GM21367 (cell line): ENCODE results near the gene KLK2.
A peak's percentile ranks its signal among the peaks of the same experiment; 100 is the strongest.

ENCODE experiments used
- ATAC-seq: cut with Tn5 transposase; IDR thresholded peaks from one replicate; pipeline ENCODE4 v1.9.1; 2021; ENCODE audit not compliant: unreplicated experiment

Gene KLK2

GRCh38 chr19:50873056-50873455, at the start of gene KLK2:
Gene KLK2 (plus strand): TSS chr19:50873439. CDS start chr19:50873474, 35 bp downstream.
- no peak for ATAC-seq

- ATAC-seq: no peak
Measured at GRCh38 chr19:50826492-50827240, 46.6 kb upstream of the KLK2 start.

DNA sequence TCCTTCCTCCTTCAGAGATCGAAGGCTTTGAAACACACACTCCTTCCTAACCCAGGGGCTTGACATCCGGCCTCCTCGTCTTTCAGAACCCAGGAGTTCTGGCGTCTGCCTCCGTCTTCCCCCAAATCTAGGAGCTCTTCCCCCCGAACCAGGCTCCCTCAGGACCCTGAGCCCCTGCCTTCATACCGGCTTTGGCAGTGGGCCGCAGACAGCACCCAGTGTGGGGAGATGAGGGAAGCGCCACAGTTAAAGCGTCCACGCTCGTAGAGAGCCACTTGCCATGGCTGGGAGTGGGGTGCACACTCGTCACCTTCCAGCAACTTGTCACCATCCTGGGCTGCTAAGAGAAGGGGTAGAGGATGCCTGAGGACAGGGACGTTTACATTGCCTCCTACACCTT, 45.8 kb upstream of the KLK2 start:
- ATAC-seq: no peak

- no peak for ATAC-seq
Measured at GRCh38 chr19:50829801-50830200, 43.4 kb upstream of the KLK2 start.

- ATAC-seq: no peak
Measured at GRCh38 chr19:50830266-50831025, 42.8 kb upstream of the KLK2 start.

DNA sequence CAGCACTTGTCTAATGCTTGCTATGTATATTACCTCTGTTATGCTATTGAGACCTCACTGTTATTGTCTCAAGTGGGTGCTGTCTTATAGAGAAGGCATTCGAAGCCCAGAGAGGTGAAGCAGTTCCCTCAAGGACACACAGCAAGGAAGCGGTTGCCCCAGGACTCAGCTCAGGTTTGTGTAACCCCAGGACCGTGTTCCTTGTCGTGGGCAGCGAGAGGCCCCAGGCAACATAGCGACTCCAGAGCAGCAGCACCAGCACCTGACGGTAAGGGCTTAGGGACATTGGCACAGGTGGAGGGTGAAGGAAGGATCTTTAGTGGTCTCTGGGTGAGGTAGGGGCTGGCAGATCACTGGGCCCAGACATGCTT, 42.2 kb upstream of the KLK2 start:
- no peak for ATAC-seq

DNA sequence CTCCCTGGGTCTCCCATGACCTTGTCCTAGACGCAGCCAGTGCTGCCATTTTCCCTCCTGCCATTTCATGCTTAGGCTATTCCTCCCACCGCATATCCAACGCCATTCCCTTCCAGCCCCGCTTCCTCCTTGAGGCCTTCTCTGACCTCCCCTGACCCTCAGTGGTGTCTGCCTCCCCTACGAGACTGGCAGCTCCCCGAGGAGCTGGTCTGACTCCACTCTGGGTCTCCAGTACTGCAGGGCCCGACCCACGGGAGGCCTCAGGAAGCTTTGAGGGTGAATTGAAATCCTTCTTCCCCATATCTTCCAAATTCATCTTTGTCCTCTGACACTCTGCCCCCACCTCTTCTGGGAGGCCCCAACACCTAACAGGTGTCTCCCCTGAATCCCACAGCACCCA, 40.6 kb upstream of the KLK2 start:
- ATAC-seq: no peak

DNA sequence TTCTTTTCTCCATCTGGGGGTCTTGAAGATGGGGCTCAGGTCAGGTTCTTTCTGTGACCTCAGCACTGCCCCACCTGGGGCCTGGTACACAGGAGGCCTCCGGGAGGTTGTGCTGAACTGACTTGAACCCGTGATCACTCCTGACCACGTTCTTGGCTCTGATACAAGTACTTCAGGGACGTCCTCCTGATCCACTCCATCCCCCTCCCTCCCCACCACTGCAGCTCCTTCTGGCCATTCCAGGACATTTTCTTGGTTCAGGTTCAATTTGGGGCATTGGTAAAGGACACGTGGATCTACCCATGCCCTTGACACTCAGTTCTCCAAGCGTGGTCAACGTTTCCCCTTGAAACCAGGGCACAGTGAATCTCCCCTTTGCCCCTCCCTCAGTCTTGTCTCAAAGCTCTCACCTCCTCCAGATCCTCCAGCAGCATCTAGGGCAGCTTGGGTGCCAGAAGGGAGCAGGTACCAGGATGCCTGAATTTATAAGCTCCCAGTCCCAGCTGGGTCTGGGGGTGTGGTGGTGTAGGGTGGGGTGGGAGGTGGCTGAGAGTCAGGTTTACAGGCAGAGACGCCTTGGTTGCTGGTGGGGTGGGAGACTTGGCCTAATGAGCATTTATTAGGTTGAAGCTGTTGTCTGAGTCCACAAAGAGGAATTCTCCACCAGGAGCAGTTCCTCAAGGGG, 40.0 kb upstream of the KLK2 start, which contains the start of gene KLK15:
Gene KLK15 (minus strand): TSS at position 458 of the 685 bp plus-strand sequence. CDS start 2,082 bp downstream, outside the sequence.
- ATAC-seq: no peak

- no peak for ATAC-seq
Measured at GRCh38 chr19:50833802-50834167, 39.5 kb upstream of the KLK2 start.

GRCh38 chr19:50835103-50835784, 38.0 kb upstream of the KLK2 start:
- ATAC-seq: no peak

DNA sequence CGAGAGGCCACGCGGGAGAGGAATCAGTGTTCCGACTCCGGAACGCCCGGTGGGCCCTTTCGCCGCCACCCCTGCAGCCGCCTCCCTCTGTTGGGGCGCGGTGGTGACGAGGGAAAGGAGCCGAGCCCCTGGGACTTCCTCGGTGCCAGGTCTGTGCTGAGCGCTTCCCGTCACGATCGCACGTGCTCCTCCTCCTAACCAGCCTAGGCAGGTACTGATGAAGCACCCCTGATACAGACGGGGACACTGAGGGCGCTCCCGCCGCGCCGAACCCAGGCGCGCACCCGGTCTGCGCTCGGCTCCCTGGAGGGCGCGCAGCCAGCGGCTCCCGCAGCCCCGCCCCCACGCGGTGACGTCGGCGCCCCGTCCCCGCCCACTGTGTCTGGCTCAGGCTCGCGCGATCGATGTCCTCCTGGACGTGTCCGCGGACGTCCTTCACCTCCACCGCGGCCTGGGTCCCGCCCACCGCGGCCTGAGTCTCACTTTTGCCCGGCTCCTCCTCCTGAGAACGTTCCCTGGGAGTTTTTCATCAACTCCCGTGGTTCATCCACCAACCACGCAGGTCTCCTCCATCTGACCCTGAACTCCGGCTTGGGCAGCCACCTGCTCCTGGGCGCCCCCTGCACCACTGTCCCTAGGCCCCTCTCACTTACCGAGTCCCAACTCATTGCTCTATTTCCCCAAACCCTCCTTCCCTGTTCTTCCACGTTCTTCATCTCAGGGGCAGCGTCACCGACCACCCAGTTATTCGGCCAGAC, 37.3 kb upstream of the KLK2 start:
- peak; percentile 87 for ATAC-seq

DNA sequence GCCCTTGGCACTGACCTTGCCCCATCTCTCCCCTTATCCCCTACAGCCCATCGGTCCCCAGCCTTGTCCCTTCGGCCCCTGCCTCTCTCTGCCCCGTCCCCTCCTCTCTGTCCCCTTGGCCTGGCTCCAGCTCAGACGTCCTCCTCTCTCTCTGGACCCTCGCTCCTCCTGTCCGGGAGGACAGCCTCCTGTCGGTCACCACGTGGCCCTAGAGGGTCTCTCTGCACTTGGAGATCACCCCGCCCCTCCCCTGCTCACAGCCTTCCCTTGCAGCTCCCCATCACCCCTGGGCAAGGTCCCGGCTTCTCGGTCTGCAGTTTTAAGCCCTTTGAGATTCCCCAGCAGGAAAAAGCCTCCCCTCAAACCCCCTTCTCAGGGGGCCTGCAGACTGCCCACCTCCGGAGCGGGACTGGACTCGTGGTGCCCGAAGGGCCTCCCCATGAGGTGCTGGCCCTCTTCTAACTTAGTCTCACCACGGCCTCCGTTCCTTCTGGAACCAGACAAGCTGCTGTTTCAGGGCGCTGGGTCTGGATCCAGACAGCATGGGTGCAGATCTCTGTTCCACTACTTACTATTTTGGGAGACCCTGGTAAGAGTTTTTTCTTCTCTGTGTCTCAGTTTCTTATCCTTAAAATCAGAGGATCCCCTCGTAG, 36.6 kb upstream of the KLK2 start:
- ATAC-seq: no peak

- ATAC-seq: no peak
Measured at GRCh38 chr19:50837300-50837699, 35.9 kb upstream of the KLK2 start.

DNA sequence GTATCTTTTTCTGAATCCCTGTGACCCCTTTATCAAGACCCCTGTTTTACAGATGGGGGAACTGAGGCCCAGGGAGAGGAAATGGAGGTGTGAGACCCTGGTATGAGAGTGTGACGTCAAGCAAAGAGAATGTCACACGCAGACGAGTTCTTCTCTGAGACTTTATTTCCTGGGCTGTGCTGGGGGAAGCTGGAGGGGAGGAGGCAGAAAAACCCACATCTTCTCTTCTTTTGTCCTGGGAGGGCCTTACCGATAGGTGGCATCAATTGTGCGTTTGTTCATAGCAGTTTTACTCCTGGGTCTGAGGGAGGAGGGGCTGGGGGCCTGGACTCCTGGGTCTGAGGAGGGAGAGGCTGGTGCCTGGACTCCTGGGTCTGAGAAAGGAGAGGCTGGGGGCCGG, 35.0 kb upstream of the KLK2 start:
- no peak for ATAC-seq

GRCh38 chr19:50839712-50840655, 33.3 kb upstream of the KLK2 start:
- ATAC-seq: no peak

DNA sequence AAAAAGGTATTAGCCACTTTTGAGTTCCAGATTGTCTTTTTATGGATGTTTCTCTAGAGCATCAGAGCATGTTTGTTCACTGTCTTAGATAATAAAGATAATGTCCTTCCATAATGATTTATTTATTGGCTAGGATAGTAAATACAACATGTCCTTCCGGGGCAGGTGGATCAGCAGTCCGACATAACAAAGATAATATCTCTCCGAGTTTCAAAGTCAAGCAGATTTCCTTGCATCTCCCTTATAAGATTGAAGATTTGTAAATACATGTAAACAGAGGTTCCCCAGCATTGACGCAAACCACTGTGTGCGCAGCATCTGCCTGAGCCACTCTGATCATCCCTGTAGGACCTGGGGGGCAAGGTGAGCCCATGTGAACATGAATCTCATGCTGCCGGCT, 31.1 kb upstream of the KLK2 start:
- no peak for ATAC-seq

DNA sequence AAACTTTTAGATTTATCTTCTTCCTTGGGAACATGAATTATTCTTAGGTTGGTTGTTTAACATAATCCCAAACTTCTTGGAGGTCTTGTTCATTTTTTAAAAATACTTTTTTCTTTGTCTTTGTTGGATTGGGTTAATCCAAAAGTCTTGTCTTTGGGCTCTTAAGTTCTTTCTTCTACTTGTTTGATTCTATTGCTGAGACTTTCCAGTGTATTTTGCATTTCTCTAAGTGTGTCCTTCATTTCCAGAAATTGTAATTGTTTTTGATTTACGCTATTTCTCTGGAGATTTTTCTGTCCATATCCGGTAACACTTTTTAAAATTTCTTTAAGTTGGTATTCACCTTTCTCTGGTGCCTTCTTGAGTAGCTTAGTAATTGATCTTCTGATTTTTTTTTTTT, 30.0 kb upstream of the KLK2 start:
- no peak for ATAC-seq

DNA sequence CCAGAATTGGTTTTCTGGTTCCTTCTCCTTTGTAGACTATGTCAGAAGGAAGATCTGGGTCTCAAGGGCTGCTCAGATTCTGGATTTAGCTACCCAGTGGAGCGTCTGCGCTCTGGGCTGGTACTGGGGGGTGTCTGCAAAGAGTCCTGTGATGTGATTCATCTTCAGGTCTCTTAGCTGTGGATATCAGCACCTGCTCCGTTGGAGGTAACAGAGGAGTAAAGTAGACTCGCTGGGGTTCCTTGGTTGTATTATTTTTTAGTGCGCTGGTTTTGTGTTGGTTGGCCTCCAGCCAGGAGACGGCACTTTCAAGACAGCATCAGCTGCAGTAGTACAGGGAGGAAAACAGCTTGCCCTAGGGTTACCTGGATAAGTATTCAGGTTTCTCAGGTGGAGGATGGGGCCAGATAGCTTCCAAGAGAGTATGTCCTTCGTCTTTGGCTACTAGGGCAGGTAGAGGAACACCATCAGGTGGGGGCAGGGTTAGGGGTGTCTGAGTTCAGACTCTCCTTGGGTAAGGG, 29.5 kb upstream of the KLK2 start:
- ATAC-seq: no peak
